CD4-positive, alpha-beta T cell treated with Interleukin-1 beta for 1 hour (primary cell): Measurements from ENCODE around the gene PRIM2.
"Not testable (repeated sequence)": the region's sequence is repeated elsewhere in the genome, so short reads cannot be mapped to it uniquely, and the experiment has no call there.

Experiments used
- DNase-seq, 2 donors: peaks; one replicate each; pipeline ENCODE4 v3.0.0-alpha.2; 2020 to 2022

Gene PRIM2

DNA sequence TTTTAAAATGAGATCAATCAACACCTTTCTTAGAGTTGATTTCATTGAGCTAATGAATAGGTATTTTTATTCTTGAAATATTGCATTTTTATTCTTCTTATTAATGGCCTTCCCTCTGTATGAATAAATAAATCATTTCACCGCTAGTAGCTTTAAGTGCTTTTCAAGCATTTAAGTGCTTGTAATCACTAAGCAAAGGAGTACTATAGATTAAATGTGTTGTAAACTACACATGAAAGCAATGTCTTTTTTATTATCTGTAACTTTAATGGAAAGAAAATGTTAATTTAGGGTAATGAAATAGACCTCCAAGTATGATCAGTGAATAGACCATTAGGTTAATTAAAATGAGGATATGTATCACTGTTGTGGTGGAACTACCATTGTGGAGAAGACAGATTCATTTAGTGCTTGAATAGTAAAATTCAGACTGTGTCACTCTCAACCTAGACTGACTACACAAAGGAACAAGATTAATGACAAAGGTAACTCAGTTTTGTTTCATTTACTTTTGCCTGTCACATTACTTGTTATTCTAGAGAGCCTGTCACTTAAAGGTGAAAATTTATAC, 132.2 kb downstream of the PRIM2 start:
- DNase-seq, result not testable (repeated sequence)

DNA sequence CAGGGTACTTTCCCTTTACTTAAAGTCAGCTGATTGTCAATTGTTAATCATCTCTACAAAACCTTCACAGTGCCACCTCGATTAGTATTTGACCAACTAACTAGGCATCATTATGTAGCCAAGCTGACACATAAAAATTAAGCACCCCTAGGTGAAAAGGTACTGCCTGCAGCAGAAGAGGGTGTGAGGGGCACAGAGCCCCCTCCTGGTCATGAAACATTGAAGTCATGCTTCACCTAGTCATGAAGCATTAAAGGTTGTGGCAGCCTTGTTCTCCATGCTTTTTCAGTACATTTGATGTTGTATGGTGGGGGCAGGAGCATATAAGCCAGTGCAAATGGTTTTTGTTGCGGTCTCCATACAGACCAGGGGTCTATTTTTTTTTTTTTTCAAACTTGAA, 142.4 kb downstream of the PRIM2 start:
- DNase-seq, result not testable (repeated sequence)

DNA sequence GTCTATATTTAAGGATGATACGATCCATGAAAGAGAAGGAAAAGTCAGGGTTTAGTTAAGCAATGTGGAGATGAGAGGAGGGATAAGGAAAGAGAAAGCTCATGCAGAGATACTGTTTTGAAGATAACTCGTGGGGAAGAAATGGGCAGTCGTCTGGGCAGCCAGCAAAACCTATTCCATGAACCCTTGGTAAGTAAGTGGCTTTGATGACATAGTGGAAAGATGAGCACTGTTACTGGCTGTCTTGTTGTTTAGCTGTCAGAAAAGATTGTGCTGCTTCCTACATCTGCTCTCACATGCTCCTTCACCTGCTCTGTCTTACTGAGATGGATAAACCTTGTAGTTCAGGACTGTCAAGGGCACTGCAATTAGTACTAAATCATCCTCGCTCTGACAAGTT, 143.6 kb downstream of the PRIM2 start:
- DNase-seq, result not testable (repeated sequence)

DNA sequence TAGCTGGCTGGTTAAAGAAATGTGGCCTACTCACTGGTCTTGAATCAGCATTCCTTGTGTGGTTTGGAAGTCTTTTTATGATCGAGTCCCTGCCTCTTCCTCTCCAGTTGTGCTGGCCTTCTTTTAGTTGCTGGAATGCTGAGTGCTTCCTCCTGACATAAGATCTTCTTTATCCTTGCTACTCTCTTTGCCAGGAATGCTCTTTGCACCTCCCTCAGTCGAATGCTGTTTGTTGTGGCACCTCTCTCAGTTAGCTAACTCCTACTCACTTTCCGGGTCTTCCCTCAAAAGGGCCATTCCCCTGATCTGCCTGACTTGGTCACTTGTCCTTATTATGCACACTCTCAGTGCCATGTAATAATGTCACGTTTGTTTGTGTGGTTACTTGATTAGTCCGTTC, 146.4 kb downstream of the PRIM2 start:
- not testable (repeated sequence) for DNase-seq

DNA sequence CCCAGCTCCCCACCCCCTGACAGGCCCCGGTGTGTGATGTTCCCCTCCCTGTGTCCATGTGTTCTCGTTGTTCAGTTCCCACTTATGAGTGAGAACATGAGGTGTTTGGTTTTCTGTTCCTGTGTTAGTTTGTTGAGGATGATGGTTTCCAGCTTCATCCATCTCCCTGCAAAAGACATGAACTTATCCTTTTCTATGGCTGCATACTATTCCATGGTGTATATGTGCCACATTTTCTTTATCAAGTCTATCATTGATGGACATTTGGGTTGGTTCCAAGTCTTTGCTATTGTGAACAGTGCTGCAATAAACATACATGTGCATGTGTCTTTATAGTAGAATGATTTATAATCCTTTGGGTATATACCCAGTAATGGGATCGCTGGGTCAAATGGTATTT, 148.5 kb downstream of the PRIM2 start:
- not testable (repeated sequence) for DNase-seq

DNA sequence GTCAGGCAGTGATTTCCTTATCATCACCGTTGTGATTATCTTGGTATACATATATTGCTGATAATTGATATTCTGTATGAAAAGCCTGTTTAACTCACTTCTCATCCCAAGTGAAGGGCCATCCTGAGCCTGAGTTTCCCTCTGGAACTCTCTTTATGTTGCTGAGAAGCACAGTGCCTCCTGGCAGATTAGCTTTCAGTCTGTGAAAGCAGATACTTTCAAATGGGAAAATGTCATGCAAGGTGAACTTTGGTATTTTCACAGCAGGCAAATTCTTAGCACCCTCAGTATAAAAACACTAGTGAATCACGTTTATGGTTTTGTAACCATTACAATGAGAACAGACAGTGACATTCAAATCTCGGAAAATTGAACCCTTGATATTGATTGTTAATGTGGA, 151.6 kb downstream of the PRIM2 start:
- DNase-seq, result no peak

DNA sequence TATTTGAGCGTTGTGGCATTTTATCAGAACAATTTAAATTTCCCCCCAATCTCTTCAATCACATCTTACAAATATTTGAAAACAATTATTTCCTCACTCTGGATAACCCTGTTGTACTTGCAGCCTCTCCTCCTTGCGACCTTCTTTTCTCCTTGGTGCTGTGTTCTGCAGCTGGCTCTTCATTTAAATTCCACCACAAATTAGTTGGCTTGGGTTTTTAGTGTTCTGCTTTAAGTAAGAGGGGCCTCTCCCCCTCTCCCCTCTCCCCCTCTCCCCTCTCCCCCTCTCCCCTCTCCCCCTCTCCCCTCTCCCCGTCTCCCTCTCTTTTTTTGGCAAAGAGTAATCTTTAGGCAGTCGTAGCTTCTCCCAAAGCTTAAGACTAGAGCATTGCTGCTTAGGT, 152.7 kb downstream of the PRIM2 start:
- DNase-seq, result not testable (repeated sequence)

DNA sequence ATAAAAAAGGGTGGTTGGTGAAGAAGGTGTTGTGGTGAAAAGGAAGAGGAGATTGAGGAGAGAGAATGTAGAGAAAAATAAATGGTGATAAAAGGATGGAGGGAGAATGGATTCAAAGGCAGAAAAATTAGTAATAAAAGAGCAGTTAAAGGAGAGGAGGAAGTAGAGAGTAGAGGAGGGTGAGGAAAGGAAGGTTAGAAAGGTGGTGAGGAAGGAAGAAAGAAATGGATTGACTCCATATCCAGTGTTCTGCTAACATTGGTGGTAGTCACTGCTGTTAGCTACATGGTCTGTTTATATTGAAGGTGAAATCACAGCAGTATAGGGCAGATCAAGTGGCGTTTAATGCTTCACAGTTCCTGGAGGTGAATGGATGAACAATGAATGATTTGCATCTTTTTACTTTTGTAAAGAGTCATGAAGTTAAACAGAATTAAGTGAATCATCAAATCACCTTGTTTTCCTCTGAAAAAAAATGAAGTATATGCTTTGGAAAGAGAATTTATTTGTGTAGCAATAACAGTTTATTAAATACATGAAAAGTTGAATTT, 154.0 kb downstream of the PRIM2 start:
- DNase-seq, result not testable (repeated sequence)

DNA sequence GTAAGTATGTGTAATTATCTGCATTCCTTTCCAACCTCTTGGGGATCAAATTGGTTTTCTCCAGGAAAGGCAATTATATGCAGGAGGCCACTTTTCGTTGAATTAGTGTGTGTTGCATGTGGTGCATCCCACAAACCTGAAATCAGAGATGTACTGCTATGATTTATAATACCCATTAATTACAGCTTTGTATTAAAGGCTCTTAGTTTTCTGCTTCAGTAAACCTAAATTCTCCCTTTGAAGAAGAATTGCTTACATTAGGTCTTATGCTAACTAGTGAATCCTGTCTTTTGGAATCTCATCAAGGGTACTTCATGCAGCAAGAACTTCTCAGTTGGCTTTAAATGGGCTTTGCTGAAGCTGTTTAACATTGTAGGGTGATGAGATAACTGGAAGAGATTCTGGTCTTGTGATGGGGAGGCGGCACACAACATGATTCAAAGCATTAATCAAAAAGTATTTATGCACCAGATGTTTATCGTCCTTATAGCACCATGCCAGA, 155.5 kb downstream of the PRIM2 start:
- DNase-seq, result not testable (repeated sequence)

DNA sequence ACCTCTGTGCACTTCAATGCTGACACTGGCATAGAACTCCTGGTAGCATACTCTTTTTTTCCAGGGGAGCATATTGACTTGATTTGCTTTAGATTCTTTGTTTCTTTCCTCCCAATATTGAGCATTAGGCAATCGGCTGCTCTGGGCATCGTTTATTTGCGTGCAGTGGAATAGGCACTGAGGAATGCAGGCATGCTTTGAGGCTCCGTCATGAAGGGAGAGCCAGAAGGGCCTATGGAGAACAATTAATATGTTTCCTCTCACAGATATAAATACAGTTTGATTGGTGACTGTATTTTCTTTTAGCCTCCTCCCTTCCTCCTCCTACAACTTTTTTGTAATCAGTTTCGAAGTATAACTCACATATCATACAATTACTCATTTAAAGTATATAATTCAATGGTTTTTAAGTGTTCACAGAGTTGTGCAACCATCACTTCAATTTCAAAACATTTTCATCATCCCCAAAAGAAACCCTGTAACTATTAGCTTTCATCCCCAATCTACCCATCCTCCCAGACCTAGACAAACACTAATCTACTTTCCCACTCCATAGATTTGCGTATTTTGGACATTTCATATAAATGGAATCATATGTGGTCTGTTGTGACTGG, 157.5 kb downstream of the PRIM2 start:
- not testable (repeated sequence) for DNase-seq

DNA sequence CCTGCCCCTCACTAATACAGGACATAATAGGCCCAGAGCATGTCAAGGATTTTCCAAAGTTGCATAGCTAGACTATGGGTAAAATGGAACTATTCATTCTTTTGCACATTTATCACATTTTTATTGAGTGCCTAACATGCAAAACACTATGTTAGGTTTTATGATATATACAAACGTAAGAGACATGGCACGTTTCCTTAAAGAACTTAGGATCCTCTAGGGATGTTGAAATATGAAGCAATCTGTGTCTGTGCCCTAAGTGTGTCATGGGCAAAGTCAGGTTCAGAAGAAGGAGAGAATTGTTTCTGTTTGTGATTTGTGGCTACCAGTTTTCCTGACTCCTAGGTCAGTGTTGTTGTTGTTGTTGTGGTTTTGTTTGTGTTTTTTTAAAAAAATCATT, 158.2 kb downstream of the PRIM2 start:
- not testable (repeated sequence) for DNase-seq

DNA sequence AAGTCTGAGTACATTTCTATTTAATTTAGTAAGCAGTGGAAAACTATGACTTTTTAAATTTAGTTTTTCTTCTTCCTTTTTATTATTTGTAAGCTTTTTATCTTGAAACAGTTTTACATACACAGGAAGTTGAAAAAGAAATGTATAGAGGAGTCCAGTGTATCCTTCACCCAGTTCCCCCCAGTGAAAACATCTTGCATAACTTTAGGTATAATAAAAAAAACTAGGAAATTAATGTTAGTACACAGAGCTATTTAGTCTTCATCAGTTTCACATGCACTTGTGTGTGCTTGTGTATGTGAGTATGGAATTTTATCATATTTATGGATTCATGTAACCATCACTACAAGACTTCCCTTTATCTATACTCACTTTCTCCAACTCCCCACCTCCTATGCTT, 162.8 kb downstream of the PRIM2 start:
- DNase-seq, result not testable (repeated sequence)

DNA sequence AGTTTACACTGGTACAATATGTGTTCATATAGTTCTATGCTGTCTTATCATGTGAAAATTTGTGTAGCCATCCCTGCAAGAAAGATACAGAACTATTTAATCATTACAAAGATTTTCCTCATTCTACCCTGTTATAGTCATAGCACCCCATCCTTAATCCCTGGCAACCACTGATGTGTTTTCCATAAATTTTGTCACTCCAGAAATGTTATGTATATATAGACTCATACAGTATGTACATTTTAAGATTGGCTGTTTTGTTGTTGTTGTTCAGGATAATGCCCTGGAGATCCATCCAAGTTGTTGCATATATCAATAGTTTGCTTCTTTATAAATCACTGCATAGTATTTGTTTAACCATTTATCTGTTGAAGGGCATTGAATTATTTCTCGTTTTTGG, 163.7 kb downstream of the PRIM2 start:
- not testable (repeated sequence) for DNase-seq

DNA sequence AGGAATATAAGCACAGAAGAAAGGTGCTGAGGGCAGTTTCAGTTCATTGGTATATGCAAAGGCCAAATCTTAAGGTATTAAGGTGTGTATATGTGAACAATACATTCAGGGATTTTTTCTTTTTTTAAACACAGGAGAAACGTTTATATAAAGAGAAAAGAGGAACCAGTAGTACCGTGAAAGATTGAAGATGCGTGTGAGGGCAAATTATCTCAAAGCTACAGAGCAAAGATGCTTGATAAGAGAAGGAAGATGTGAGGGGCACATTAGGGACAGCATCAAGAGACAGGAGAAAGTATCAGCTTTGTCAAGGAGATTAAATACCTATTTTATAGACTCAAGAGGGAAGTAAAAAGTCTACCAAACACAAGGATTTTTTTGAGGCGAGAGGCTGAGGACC, 165.0 kb downstream of the PRIM2 start:
- not testable (repeated sequence) for DNase-seq

DNA sequence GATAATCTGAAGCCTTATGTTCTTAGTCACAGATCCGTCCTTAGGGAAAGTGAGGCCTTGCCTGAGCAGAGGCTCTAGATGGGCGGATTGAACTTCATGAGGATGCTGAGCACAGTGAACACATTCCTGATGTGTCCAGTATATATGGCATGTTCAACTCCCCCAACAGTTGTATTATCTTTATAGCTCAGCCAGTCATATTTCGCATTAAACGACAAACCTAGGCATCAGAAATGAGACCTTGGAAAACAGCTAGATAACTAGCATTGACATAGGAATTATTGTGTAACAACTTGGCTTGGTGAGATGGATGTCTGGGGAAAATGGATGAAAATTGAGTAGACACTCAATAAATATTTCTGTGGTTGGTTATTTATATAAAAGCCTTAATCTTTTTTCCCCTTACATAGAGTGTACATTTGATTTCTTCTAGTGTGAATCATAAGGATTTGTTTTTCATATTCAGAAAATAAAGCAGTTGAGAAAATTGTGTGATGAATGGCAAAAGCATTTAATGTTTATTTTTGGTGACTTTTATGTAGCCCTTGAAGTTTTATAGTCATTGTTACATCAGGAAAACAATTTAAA, 169.2 kb downstream of the PRIM2 start:
- DNase-seq, result not testable (repeated sequence)

DNA sequence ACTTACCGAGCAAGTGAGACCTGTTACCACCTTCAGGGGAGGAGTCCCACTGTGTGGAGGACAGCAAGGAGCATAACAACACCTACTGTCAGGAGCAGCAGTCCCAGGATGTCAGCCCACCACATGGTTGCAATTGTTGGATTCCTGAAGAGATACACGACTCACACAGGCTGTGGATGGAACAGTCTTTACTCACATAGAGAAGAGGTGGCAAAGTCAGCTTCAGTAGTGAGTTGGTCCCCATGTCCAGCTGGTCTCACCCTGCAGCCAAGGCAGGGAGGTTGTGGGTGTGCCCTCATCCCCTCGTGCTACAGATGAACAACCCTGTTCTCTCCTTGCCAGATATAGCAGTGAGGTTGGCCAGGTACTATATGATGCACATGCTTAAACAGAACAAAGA, 171.1 kb downstream of the PRIM2 start:
- DNase-seq, result not testable (repeated sequence)

DNA sequence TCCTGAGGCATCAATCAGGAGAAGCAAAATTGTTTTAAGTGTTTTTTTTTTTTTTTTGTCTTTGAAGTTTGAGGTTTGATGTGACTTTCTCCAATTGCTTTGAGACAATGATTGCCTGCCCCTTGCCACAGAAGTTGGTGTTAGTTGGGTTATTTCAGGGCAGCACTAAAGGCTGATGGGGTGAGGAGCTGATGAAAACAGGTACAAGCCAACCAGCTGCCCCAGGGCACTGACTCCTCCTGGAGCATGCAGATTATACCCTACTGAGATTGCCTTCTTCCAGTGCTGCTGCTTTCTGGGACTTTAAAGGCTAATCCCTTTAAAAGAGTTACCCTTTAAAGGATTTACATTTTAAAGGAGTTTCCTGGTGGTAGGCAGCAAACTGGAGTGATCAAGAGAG, 172.5 kb downstream of the PRIM2 start:
- DNase-seq, result not testable (repeated sequence)

DNA sequence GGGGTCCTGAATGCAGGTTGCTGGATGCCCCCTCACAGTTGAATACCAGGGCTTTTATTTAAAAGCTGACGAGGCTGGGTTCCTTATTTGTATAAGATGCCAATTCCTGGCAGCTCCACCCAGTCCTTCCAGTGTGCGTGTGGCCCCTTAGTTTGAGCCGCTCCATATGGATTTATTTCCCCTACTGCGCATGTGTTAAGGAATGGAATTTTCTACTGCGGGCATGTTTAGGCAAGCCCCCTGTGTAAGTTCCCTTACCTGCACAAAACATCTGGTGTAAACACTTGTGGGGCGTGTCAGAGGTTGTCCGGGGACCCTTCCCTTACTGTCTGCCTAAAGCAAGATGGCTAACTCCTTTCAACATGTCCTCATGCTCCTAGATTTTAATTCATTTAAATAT, 174.4 kb downstream of the PRIM2 start:
- not testable (repeated sequence) for DNase-seq

DNA sequence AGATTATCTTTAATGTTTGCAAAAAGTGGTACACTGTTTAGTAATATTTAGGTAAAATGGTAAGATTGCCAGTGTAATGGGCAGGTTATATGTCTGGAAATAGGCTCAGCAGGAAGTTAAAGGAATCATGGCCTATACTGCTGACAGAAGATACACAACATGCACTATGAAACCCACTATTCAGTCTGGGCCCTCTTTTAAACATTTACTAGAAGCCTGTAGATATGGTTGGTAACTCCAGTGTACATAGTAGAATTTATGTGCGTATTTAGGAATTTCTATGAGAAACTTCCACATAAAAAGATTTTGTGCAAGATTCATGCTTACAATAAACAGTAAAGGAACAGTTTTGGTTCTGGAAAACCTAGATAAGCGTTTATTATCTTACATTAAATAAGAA, 178.8 kb downstream of the PRIM2 start:
- not testable (repeated sequence) for DNase-seq

DNA sequence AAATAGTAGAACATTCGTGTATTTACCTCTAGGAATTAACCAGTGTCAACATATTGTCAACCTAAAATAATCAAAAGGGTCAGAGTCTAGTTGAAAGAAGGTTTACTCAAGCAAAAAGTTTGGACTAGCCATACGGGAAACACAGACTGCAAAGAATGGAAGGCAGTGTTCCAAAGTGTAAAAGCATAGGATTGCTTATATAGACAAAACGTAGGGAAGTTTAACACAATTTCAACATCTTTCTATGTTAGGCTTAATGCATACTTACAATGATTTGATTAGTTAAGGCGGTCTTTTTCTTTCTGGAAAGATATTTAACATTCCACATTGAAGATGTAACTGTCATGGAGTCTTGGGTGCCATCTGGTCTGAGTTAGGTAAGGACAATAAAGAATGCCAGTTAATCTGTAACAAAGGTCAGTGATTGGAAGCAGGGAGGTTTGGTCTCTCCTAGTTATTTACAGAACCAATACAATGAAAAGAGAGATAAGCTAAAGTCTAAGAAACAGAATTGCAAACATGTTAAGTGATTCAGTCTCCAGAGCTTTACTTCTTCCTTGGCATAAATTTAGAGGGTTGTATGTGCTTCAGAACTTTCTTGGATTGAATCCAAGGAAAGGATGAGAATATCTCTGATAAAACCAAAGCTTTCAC, 183.1 kb downstream of the PRIM2 start:
- not testable (repeated sequence) for DNase-seq

DNA sequence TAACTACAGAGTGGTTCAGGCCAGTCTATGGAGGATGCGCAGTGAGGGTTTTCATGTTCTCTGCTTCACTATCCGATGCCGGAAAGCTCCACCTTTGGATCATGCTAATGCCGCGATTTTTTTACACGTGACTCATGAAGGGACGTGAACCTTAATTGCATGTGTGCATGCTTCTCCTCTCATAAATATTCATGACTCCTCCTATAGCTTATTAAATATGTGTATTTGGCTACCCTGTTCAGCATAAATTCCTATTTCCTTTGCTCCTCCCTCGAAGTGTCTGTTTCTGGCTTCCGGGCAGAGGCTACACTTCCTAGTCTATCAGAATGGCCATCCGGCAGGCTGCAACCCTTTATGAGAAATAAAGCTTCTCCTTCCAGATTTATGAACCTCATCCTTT, 185.0 kb downstream of the PRIM2 start:
- not testable (repeated sequence) for DNase-seq

DNA sequence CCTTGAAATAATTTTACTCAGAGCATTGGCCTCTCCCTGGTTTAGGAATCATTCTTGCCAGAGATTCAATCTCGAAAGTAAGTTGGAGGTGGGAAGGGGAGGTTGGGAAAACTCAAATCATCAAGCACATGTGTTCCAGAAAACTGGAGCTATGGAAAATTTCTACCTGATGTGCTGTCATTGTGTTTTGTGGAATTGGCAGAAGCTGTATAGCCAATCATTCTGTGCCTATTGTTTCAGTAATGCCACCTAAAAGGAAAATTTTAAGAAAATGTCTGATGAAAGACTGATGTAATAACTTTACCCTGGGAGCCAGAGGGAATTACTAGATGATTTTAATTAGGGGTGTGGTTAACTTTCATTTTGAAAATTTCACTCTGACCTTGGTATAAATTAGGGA, 187.8 kb downstream of the PRIM2 start:
- DNase-seq, result not testable (repeated sequence)

DNA sequence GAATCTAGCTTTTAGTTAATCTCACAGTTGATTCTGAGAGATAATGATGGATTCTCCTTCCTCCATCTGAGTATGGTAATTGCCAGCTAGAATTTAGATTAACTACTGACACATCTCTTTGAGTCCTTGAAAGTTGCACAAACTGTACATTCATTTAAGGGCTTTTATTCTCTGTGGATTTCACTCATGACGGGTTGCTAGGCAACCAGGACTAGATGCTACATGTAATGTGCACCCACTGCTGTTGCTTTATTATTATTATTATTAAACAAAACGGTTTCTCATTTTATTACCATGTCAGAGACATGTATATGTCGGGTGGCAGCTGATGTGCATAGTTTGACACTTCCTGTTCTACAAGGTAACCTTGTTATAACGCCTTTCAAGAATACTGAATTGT, 193.0 kb downstream of the PRIM2 start:
- DNase-seq, result not testable (repeated sequence)
